Stimulated activated CD4-positive, alpha-beta T cell treated with anti-CD3 and anti-CD28 coated beads, Interleukin-15, amount 100 ng/mL, for 24 hours (primary cell): ENCODE results near the gene HCFC1.

Experiments
- DNase-seq: peaks from one replicate; pipeline ENCODE4 v3.0.0-alpha.2; 2020

Gene HCFC1

DNA sequence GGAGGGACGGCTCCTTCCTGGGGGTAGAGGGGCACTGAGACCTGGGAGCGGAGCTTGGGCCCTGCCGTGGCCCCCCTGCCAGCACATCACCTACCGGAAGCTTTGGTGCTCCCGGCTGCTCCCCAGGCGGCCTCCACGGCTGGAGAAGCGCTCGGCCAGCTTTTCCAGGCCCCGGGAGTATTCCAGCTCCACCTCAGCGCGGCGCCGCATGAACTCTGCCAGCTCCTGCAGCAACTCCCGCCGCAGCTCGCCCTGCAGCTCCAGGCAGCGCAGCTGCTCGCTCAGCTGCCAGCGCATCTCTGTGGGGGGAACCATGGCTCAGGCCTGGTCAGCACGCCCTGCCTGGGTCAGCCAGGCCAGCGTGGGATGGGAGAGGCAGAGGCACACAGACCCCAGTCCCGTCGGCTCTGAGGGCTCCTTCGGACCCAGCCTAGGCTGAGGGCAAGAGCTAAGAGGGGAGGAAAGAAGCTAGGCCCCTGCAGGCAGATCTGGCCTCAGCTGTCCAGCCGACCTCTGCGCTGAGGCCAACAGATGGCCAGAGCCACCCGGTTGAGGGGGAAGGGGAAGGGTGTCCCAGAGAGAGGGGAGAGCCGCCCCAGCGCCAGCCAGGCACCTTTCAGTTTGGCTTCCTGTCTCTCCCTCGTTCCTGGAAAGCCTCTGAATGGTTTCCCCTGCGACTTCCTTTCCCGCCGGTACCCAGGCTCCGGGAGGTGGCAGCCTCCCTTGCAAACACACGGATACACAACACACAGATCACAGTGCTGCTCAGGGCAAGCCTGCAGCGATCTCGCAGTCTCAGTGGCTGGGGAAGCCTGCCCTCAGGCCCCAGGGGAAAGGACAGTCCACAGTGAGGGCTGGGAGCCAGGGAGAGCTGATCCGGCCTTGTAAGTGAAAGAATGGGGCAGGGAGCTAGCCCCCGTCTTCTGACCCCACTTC is 49.8 kb downstream of the HCFC1 start:
- DNase-seq, result no peak

DNA sequence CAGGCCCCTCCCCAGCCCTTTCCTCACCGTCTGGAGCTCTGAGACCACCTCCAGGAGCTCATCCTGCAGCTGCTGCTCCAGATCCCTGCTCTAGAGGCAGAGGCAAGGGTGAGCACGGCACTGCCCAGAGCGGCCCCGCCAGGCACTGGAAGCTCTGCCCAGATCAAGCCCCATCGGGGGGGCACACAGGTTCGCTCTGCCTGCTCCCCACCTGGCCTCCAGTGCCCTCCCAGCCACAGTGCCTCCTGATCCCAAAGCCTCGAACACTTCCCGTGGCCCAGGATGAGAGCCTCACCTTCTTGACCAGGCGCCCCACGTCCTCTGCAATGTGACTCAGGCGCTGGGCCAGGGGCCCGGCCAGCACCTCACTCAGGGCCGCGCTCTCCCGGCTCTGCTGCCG is 50.5 kb downstream of the HCFC1 start:
- no peak for DNase-seq

DNA sequence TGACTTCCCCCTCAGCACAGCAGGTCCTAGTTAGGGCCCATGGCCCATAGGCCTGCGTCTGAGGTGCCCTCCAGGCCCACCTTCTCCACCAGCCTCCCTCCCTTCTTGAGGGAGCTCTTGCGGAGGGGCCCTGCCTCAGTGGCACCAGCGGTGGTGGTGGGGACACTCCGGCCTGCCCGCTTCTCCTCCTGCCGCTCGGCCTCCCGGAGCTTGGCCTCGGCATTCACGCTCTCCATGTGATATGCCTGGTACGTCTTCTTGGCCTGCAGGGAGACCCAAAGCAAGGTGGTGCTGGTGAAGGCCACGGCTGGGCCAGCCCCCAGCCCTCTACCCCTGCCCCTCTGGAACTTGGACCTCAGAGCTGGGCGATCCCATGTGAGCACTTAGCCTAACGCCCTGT is 51.1 kb downstream of the HCFC1 start:
- no peak for DNase-seq

DNA sequence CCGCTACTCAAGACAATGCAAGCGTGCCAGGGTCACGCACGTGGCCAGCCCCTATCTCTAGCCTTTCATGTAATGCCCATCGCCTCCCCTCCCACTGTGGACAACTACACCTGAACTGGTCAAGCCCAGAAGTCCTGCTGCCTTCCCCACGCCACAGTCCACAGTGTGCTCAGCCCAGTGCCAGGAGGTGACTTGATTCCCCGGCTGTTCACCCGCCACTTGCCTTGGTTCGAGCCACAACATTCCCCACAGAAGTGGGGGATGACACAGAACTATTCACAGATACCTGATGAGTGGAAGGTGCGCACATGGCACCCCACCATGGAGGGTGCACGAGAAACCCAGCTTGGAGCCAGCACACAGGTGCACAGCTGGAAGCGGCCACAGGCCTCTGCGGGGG is 52.3 kb downstream of the HCFC1 start:
- DNase-seq, result no peak

DNA sequence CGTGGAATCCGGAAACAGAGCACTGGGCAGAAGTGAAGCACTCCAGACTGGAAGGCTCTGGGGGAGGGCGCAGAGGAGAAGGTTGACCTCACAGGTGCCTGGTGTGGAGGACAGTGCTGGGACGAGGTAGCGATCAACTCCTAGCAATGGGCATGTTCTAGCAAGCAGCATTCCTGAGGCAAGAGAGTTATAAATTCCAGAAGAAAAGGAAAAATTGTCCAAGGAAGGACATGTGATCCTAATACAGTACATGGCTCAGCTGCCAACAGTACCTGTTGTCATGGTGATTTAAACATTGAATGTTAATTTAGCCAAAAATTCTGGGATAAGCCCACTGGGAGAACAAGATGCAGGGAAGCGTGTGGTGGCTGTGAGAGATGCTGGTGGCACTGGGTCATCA is 53.7 kb downstream of the HCFC1 start:
- no peak for DNase-seq

DNA sequence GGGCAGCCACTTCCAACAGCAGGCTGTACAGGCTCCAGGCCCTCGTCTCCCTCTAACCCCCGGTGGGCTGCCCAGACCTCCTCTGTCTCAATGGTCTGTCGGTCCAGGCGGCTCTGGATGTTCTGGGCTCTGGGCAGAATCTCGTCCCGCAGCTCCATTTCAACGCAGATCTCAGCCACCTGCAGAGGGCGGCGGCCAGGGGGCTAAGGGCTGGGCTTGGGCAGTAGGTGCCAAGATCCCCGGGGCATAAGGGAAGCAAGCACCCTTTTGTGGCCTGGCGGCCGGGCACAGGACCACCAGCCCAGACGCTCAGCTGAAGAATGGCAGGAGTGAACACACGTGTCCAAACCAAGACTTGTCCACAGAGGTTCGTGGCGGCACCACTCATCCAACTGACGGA is 57.9 kb downstream of the HCFC1 start:
- no peak for DNase-seq

DNA sequence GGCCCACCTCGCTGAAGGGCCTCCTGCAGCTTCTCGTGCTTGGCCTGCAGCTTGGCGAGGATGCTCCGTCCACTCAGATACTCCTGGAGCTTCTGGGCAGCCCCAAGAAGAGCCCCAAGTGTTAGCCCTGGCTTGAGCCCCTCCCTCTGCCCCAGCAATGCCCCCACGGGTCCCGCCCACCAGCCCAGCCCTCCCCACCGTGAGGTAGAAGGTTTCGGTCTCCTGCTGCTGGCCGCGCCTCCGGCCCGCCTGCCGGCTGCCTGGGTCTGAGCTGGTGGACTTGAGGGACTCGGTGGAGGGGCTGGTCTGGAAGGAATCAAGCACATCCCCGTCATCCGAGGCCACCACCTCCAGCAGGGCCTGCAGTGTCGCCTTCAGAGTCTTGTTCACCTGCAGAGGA is 58.4 kb downstream of the HCFC1 start:
- DNase-seq, result no peak

DNA sequence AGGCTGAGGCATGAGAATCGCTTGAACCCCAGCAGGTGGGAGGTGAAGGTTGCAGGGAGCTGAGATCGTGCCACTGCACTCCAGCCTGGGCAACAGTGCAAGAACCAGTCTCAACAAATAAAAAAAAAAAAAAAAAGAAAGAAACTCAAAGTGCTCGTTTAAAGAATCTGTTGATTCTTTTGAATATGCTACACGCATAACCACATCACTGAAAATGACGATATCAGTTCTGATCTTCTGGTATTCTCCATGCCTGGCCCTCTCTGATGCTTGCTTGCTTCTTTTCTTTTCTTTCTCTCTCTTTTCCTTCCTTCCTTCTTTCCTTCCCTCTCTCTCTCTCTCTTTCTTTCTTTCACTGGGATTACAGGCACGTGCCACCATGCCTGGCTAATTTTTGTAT is 59.8 kb downstream of the HCFC1 start:
- DNase-seq, result no peak

DNA sequence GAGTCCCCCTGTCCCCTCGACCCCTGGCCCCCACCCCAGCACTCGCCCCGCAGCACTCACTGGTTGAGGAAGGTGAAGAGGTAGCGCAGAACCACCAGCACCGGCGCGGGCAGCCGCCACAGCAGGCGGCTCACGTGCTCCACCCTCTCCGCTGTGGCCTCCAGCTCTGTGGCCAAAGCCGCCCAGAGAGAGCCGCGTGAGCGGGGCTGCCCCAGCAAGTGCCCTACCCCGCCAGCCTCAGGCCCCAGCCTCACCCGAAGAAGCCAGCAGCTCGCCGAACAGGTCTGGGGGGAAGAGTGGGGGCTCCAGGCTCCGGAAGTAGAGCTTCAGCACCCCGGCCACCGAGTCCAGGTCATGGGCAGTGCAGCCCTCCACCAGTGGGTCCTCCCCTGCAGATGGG is 61.2 kb downstream of the HCFC1 start:
- no peak for DNase-seq

DNA sequence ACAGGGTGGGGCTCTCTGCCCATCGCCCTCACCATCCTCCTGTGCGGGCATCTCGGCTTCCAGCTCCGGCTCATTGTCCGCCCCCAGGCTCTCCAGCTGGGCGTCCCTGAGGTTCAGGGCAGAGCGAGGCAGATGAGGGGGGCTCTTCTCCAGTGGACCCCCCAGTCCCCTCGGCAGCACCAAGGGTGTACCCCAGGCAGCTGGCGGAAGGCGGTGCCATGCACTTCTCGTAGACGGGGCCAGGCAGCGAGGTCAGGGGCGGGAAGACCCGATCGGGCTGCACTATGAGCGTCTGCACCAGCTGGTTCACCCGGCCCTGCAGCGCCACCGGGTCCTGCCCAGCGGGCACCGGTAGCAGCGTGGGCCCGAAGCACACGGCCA is 61.6 kb downstream of the HCFC1 start:
- DNase-seq, result no peak

DNA sequence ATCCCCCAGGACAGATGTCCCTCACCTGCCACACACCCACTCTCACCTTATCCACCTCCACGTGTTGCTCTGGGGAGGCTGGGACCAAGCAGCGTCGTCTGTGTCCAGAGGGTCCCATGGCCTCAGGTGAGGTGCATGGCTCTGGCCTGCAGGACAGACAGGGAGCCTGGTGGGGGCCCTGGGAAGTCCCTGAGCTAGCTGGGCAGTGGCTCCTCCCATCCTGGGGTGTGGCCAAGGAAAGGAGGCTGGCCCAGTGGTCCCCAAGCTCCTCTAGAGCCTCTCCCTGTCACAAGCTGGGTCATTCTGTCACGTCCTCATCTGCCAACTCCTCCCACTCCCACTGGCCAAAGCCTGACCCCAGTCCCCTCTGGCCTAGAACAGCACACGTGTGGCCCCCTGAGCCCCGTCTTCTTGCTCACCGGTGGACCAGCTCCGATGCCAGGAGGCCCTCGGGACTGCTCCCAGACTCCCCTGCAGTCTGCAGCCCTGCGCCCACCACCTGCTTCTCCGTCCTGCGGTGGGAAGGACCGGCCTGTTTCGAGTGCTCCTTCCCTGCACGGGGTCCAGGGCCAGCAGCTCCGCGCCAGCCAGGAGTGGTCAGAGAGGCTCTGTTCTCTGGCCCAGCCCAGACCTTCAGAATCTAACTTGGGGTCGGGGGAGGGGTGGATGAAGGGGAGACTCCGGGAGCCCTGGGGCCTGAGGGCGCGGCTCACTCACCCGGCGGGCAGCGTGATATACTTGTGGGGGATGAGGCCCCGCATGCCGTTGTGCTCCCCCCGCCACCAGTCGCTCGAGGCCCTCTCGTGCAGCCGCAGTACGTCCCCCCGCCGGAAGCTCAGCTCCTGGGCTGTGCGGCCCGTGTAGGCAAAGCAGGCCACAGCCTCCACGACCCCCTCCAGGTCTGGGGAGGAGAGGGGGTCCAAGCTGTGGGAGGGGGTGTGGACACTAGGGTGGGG is 62.3 kb downstream of the HCFC1 start:
- DNase-seq, result peak; percentile 34

DNA sequence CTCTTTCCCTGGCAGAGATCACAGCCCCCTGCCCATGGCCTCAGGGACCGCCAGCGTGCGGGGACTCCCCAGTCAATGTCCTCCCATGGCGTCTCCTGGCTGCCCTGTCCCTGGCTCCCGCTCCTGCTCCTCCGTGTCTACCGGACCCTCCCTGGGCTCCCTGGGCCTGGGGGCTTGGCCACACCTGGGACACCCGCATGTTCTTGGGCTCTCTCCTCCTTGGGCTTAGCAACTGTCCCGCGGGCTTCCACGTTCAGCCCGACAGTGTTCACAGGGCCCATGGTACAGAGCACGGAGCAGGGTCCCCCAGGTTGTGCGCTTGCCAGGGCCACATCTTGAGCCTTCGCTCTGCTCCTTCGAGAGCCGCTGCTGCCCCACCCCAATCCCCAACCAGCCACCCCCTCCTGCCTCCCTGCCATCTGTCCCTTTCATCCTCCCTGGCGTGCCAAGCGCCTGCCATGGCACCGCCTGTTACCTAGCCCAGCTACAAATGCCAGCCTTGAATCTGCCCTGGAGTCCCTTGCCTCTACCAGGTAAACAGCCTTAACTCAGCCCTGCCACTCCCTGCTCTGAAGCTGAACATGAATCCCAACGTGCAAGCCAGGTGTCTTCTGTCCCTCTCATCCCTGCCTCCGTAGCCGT is 63.3 kb downstream of the HCFC1 start:
- no peak for DNase-seq

DNA sequence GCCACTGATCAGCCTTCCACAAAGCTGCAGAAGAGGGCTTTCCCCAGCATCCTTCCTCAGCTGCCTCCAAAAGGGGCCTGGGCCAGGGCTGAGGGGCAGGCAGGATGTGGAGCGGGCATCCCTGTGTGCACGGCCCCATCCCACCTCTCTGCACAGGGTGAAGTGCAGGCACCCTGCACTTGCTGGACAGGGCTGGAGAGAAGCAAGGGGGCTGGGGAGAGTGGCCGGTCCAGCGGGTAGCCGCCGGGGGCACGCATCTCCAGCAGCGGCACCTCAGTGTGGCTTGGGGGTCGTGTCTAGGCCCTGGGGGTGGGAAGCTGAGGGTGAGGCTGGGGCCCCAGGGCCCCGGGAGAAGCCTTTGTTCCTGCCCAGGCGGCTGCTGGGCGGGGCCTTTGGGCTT is 64.2 kb downstream of the HCFC1 start:
- DNase-seq, result no peak

DNA sequence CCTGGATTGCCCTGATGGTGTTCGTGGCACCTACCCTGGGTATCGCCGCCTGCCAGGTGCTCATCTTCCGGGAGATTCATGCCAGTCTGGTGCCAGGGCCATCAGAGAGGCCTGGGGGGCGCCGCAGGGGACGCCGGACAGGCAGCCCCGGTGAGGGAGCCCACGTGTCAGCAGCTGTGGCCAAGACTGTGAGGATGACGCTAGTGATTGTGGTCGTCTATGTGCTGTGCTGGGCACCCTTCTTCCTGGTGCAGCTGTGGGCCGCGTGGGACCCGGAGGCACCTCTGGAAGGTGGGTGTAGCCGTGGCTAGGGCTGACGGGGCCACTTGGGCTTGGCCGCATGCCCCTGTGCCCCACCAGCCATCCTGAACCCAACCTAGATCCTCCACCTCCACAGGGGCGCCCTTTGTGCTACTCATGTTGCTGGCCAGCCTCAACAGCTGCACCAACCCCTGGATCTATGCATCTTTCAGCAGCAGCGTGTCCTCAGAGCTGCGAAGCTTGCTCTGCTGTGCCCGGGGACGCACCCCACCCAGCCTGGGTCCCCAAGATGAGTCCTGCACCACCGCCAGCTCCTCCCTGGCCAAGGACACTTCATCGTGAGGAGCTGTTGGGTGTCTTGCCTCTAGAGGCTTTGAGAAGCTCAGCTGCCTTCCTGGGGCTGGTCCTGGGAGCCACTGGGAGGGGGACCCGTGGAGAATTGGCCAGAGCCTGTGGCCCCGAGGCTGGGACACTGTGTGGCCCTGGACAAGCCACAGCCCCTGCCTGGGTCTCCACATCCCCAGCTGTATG is 65.3 kb downstream of the HCFC1 start:
- no peak for DNase-seq

DNA sequence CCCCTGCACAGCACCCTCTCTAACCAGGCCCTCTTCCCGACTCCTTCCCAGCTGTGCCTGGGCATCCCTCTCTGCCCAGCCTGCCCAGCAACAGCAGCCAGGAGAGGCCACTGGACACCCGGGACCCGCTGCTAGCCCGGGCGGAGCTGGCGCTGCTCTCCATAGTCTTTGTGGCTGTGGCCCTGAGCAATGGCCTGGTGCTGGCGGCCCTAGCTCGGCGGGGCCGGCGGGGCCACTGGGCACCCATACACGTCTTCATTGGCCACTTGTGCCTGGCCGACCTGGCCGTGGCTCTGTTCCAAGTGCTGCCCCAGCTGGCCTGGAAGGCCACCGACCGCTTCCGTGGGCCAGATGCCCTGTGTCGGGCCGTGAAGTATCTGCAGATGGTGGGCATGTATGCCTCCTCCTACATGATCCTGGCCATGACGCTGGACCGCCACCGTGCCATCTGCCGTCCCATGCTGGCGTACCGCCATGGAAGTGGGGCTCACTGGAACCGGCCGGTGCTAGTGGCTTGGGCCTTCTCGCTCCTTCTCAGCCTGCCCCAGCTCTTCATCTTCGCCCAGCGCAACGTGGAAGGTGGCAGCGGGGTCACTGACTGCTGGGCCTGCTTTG is 66.0 kb downstream of the HCFC1 start:
- no peak for DNase-seq

DNA sequence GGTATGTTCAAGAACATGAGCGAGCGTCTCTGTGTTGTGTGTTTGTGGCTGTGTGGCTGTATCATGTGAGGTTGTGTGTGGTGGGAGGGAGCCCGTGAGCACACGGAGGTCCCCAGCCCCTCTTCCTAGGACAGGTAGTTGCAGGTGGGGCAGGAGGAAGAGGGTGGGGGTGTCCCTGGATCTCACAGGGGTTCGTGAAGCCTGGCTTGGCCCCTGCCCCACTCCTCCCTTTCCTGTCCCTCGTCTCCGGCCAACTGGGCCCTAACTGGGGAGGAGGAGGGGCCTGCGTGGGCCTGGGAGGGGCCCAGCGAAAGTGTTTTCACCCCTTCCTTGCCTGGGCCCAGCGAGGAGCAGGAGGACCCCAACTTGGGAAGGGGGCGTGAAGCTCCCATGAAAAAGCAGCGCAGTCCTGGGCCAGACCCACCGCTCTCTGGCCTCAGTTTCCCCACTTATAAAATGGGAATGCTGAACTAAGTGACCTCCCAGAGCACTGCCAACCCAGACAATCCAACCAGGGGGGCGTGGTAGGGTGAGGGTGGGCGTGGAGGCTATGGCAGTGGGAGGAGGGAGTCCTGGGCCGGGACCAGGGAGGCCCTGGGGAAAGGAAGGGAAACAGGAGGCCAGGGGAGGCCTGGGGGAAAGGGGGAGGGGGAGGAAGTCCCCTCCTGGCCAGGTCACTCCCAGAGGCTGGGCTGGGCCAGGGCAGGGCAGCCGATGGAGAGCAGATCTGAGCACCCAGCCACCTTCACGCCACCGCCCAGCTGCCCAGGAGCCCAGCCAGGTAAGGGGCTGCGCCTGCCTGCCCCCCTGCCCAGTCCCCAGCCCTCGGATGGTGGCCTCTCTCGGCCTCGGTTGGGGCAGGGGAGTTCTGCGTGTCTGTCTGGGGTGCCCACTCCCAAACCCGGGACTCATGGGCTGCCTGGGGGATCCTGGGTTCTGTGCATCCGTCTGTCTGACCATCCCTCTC is 67.3 kb downstream of the HCFC1 start, which contains the start of gene AVPR2:
Gene AVPR2 (plus strand): TSS at position 683 of the 967 bp plus-strand sequence. CDS start 473 bp downstream, outside the sequence.
- DNase-seq, result peak; percentile 35

DNA sequence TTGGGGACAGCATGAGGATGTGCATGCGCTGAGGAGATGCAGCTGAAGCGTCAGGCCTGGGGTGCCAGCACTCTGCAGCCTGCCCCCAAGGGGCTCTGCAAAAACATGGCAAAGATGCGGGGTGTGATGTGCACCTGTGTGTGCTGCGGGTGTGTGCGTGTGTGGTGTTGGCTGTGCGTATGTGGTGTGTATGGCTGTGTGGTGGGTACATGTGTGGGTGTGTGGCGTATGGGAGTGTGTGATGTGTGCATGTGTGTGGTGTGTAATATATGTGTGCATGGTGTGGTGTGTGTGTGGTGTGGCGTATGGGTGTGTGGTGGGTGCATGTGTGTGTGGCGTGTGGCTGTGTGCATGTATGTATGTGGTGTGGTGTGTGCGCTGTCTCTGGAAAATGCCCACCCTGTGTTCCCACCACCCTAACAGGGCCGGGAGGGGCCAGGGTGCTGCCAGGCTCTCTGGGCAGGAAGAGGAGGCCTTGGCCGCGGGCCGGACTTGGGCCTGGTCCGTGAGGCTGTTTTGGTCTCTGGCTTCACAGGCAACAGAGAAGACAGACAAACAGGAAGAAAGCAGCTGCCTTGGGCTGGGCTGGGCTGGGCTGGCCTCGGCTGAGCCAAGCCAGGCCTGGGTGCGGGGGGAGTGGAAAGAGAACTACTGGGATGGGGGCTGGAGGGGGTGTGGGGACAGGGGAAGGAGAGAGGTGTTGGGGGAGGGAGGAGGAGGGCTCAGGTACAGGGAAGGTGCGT is 68.2 kb downstream of the HCFC1 start:
- peak; percentile 16 for DNase-seq

DNA sequence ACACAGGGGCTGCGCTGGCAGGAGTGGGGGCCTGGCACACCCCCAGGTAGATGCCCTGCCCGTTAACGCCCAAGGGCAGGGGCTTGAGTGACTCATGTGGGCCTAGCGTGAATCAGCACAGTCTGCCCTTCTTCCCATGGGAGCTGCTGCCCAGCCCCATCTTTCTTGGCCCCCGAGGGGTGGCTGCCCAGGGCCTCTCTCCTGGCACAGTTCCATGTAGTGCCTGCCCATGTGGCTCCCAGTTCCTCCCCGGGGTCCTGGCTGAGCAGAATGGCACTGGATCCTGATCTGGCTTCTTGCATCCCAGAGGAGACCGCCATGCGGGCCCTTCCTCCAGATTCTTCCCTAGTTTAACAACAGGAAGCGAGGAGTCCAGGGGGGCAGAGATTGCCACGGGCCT is 69.2 kb downstream of the HCFC1 start:
- no peak for DNase-seq

DNA sequence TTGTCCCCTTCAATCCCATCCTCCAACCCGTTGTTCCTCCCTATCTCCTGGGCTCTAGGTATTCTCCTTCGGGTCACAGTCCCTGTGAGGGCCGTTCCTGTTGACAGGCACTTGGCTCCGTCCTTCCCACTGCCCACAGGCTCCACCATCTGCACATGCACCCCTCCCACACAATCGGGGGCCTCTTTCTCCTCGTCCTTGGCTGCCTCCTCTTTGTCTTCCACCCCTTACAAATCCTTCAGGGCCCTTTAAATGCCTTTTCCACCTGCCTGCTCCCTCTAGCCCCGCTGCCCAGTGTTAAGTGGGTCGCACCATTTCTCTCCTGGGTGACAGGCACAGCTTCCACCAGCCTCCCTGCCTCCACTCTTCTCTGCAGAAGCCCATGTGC is 69.9 kb downstream of the HCFC1 start:
- DNase-seq, result no peak
